ENCODE data around the gene SUB1.

The SUB1 gene

DNA sequence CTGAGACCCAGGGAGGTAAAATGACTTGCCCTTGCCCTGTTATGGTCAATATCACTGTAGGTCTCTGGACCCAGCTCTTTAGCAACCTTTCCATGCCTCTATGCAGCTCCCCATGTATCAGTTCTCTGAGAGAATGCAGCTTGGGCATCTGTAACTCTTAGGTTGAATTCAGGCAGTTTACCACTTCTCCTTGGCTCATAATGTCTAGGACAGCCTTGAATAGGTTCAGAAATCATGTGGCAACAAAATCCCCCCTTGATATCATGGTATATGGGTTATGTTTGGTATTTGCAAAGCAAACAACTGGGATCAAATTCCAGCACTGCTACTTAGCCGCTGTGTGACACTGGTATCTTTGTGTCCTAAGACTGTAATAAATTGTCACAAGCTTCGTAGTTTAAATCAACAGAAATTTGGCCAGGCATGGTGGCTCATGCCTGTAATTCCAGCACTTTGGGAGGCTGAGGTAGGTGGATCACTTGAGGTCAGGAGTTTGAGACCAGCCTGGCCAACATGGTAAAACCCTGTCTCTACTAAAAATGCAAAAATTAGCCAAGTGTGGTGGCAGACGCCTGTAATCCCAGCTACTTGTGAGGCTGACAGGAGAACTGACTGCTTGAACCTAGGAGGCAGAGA, 10.7 kb upstream of the SUB1 start:
- H3K4me2 ChIP-seq (ENCODE audit: low read length) = no peak overlapping the region
- no peak overlapping the region for H3K27ac ChIP-seq (ENCODE audit: low read depth, low read length, poor library complexity, severe bottlenecking)

DNA sequence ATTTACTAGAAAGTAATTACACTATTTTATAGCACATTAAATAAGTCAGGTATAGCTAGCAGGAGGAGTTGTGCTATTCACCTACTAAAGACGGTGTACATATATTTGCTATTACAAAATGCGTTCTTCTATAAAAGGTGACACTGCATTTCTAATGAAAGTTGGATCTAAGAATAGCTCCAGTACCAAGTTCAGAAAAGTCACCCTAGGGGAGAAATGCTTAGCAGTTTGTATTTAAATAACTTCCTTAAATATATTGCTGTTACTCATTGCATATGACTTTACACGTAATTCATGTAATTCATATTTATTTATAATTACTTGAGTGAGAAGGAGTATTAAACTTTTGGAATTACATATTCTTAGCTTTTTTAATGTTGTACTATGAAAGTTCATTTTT, 7.0 kb upstream of the SUB1 start:
- Histone ChIP-seq H2AFZ (ENCODE audit: low read length) (no peak overlapping the region), H3K4me3 (ENCODE audit: low read depth, low read length, poor library complexity, severe bottlenecking) (no peak overlapping the region), H3K36me3 (ENCODE audit: insufficient read depth, low read length) (no peaks in the 10 kb centered on the region), H3K27ac (ENCODE audit: low read depth, low read length, poor library complexity, severe bottlenecking) (no peak overlapping the region), H3K4me2 (ENCODE audit: low read length) (no peak overlapping the region), H3K9me2 (ENCODE audit: low read depth, low read length) (no peaks in the 10 kb centered on the region), H4K20me1 (ENCODE audit: insufficient read depth, low read length) (no peaks in the 10 kb centered on the region), H3K27me3 (ENCODE audit: insufficient read depth, low read length) (no peaks in the 10 kb centered on the region), H3K4me1 (ENCODE audit: insufficient read depth, low read length, severe bottlenecking) (no peaks in the 10 kb centered on the region), H3K79me2 (ENCODE audit: insufficient read depth, low read length) (no peaks in the 10 kb centered on the region), H3F3A (ENCODE audit: insufficient read depth, low read length) (no peaks in the 10 kb centered on the region), H3K9ac (ENCODE audit: low read length) (no peak overlapping the region), H3K9me3 (ENCODE audit: low read length) (no peaks in the 10 kb centered on the region)
- TF ChIP-seq CTCF (IDR thresholded peaks at IDR 0.05; ENCODE audit: low read length) = no peak
- TF ChIP-seq EZH2 (IDR thresholded peaks at IDR 0.05; ENCODE audit: borderline replicate concordance, low read length) = no peak

More for the DNA sequence above, 10.7 kb upstream of the SUB1 start:
- H4K20me1 ChIP-seq (ENCODE audit: insufficient read depth, low read length) = no peaks in the 10 kb centered on the region
- H3K79me2 ChIP-seq (ENCODE audit: insufficient read depth, low read length) = no peaks in the 10 kb centered on the region
- no peaks in the 10 kb centered on the region for H3K9me3 ChIP-seq (ENCODE audit: low read length)
- H3K9ac ChIP-seq (ENCODE audit: low read length) = no peak overlapping the region
- H3F3A ChIP-seq (ENCODE audit: insufficient read depth, low read length) = no peaks in the 10 kb centered on the region
- H3K9me2 ChIP-seq (ENCODE audit: low read depth, low read length) = no peaks in the 10 kb centered on the region
- H2AFZ ChIP-seq (ENCODE audit: low read length) = no peak overlapping the region
- no peaks in the 10 kb centered on the region for H3K36me3 ChIP-seq (ENCODE audit: insufficient read depth, low read length)
- H3K4me3 ChIP-seq (ENCODE audit: low read depth, low read length, poor library complexity, severe bottlenecking) = no peak overlapping the region
- TF ChIP-seq EZH2 (IDR thresholded peaks at IDR 0.05; ENCODE audit: borderline replicate concordance, low read length) (no peak), CTCF (IDR thresholded peaks at IDR 0.05; ENCODE audit: low read length) (no peak)
- no peaks in the 10 kb centered on the region for H3K4me1 ChIP-seq (ENCODE audit: insufficient read depth, low read length, severe bottlenecking)
- H3K27me3 ChIP-seq (ENCODE audit: insufficient read depth, low read length) = no peaks in the 10 kb centered on the region

DNA sequence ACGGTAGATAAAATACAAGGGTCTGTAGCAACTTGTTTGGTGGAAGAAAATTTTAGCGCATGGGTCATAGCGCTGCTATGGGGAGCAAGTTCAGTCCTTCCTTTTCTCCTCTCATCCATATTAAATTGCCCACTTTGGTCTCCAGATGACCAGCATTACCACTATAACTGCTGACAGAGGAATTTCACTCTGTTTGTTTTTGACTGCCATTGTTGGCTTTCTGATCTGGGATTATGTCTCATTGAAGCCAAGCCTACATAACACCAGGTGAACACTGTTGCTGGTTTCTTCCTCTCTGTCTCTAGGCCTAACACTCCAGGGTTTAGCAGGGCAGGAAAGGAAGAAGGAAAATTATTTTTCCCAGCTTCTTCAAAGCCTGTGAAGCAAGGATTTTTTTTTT, 6.6 kb upstream of the SUB1 start:
- H3K36me3 ChIP-seq (ENCODE audit: insufficient read depth, low read length) = no peaks in the 10 kb centered on the region
- H2AFZ ChIP-seq (ENCODE audit: low read length) = no peak overlapping the region
- no peaks in the 10 kb centered on the region for H3K79me2 ChIP-seq (ENCODE audit: insufficient read depth, low read length)
- no peak overlapping the region for H3K4me3 ChIP-seq (ENCODE audit: low read depth, low read length, poor library complexity, severe bottlenecking)
- no peaks in the 10 kb centered on the region for H3K9me2 ChIP-seq (ENCODE audit: low read depth, low read length)
- no peak overlapping the region for H3K4me2 ChIP-seq (ENCODE audit: low read length)
- no peaks in the 10 kb centered on the region for H3F3A ChIP-seq (ENCODE audit: insufficient read depth, low read length)
- no peaks in the 10 kb centered on the region for H3K9me3 ChIP-seq (ENCODE audit: low read length)
- H3K27ac ChIP-seq (ENCODE audit: low read depth, low read length, poor library complexity, severe bottlenecking) = no peak overlapping the region
- H3K4me1 ChIP-seq (ENCODE audit: insufficient read depth, low read length, severe bottlenecking) = no peaks in the 10 kb centered on the region
- no peaks in the 10 kb centered on the region for H3K27me3 ChIP-seq (ENCODE audit: insufficient read depth, low read length)
- TF ChIP-seq EZH2 (IDR thresholded peaks at IDR 0.05; ENCODE audit: borderline replicate concordance, low read length) (no peak), CTCF (IDR thresholded peaks at IDR 0.05; ENCODE audit: low read length) (no peak)
- no peak overlapping the region for H3K9ac ChIP-seq (ENCODE audit: low read length)
- no peaks in the 10 kb centered on the region for H4K20me1 ChIP-seq (ENCODE audit: insufficient read depth, low read length)

Measured in OCI-LY1 (cell line).